Glomerular visceral epithelial cell (primary cell): ENCODE measurements around the gene RPL27.

Experiments
- DNase-seq: peaks from one replicate; pipeline ENCODE4 v3.0.0-alpha.2; 2016; ENCODE audit errors: extremely low spot score

Gene RPL27

GRCh38 chr17:43020789-43021740 is 22.8 kb downstream of the RPL27 start:
- DNase-seq, result peak; percentile 83

- peak; percentile 82 for DNase-seq
Observed at GRCh38 chr17:43021741-43022512, 23.7 kb downstream of the RPL27 start, which contains the start of gene VAT1. Gene VAT1 (minus strand): TSS chr17:43022385. CDS start chr17:43022322, 63 bp downstream.

- DNase-seq, result peak; percentile 95
Observed at GRCh38 chr17:43024407-43025289, 26.4 kb downstream of the RPL27 start, which contains the start of gene RND2. Gene RND2 (plus strand): TSS chr17:43025231. CDS start chr17:43025348, 117 bp downstream.

- DNase-seq, result no peak
Observed at GRCh38 chr17:43025290-43025657, 27.1 kb downstream of the RPL27 start.

GRCh38 chr17:43025766-43026537 is 27.7 kb downstream of the RPL27 start:
- DNase-seq, result no peak

GRCh38 chr17:43026595-43026994 is 28.4 kb downstream of the RPL27 start:
- no peak for DNase-seq

GRCh38 chr17:43027091-43028032 is 29.1 kb downstream of the RPL27 start:
- no peak for DNase-seq

- DNase-seq, result no peak
Observed at GRCh38 chr17:43028221-43028861, 30.1 kb downstream of the RPL27 start.

GRCh38 chr17:43030137-43030767 is 32.0 kb downstream of the RPL27 start:
- DNase-seq, result no peak

- DNase-seq, result no peak
Observed at GRCh38 chr17:43031666-43032065, 33.4 kb downstream of the RPL27 start.

GRCh38 chr17:43033948-43034881 is 36.0 kb downstream of the RPL27 start:
- no peak for DNase-seq

GRCh38 chr17:43034894-43035293 is 36.7 kb downstream of the RPL27 start:
- no peak for DNase-seq

- DNase-seq, result no peak
Observed at GRCh38 chr17:43039646-43040045, 41.4 kb downstream of the RPL27 start.

- DNase-seq, result no peak
Observed at GRCh38 chr17:43040655-43041054, 42.4 kb downstream of the RPL27 start.

- no peak for DNase-seq
Observed at GRCh38 chr17:43042025-43042628, 43.9 kb downstream of the RPL27 start.

GRCh38 chr17:43043307-43043706 is 45.1 kb downstream of the RPL27 start:
- DNase-seq, result no peak

GRCh38 chr17:43044024-43044423 is 45.8 kb downstream of the RPL27 start:
- no peak for DNase-seq
